Stimulated activated CD4-positive, alpha-beta T cell treated with anti-CD3 and anti-CD28 coated beads, TNF-alpha, amount 100 ng/mL, for 4 hours (primary cell): Measurements from ENCODE around the gene MMP19.
"Not testable (repeated sequence)": the region's sequence is repeated elsewhere in the genome, so short reads cannot be mapped to it uniquely, and the experiment has no call there.

Source experiments
- DNase-seq, 3 experiments: peaks; one replicate each; pipeline ENCODE4 v3.0.0-alpha.2; 2020; ENCODE audit warnings: low read depth in 3 of 3

MMP19 gene

DNA sequence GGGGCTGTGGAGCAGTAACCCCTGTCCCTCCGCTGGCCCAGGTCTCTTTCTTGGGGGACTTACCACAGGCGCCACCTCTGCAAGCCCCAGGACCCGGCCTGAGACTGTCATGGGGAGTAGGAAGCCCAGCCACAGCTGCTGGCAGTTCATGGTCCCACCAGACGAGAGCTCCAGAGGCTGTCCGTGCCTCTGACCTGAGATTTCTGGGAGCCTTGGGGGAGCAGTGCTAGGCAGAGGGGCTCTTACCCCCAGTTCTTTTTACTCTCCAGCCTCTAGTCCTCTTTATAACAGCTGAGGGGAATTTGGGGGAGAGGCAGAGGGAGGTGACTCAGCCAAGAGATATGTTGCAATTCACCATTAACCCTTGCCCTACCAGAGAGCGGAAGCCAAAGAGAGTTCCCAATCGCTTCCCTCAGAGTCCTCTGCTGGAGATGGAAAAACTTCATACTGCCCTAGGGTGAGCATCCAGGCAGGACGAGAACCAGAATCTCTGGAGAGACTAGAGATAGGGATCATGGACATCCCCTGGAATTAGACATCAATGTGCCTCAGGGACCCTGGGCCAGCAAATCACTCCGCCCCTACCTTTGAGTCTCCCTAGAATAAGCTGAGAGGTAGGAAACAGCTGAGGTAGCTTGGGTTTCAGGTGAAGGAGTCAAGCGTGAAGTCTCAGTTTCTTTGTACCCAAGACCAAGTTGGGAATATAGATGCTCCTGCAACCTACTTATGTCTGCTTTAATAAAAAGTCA lies at the start of gene MMP19:
TSS of gene MMP19 (minus strand) at position 256 of the 749 bp plus-strand sequence. CDS start at position 150, 106 bp downstream.
- DNase-seq = no peak

DNA sequence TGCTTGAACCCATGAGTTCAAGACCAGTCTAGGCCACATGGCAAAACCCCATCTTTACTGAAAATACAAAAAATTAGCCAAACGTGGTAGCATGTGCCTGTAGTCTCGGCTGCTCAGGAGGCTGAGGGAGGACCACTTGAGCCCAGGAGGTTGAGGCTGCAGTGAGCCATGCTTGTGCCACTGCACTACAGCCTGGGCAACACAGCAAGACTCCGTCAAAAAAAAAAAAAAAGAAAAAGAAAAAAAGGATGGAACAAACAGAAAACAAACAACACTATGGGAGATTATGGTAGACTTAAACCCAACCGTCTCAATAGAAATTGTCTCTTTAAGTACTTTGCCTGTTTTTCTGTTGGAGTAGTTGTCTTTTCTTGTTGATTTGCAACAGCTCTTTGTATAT lies 48.6 kb upstream of the MMP19 start:
- no peak for DNase-seq

DNA sequence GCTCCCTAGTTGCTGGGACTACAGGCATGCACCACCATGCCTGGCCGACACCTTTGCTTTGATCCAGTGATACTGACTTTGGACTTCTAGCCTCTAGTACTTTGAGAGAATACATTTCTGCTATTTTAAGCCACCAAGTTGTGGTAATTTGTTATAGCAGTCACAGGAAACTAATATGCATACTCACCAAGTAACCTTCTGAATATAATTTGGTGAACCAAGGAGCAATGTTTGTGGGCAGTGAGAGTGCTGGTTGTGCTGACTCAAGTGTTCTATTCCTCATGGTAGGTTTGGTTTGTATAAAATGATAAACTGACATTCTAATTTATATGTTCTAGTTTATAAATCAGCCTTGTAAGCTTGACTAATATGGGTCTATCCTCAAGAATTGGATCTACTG lies 42.4 kb upstream of the MMP19 start:
- DNase-seq = no peak

- DNase-seq = no peak
Measured at GRCh38 chr12:55877824-55878223, 35.1 kb upstream of the MMP19 start.

GRCh38 chr12:55875704-55876467 lies 33.1 kb upstream of the MMP19 start:
- DNase-seq = no peak

DNA sequence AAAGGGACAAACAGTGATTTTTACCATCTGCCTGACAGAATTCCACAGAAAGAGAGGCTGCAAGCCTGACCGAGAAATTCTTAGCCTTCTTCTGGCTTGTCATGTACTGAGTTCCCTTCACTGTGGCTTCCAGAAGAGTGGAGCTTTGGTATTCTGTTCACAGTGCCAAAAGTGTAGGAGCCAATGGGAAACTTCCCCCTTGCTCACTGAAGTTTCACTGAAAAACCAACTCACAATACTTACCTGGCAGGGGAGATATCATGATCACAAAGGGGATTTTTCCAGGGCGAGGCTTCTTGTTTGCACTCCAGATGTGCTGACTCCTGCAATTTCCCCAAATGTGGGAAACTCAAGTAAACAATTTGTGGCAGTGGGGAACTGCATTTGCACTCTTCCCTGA lies 31.7 kb upstream of the MMP19 start:
- no peak for DNase-seq

- not testable (repeated sequence) for DNase-seq
Measured at GRCh38 chr12:55866454-55867004, 23.8 kb upstream of the MMP19 start.

GRCh38 chr12:55865327-55865726 lies 22.6 kb upstream of the MMP19 start:
- DNase-seq = no peak

DNA sequence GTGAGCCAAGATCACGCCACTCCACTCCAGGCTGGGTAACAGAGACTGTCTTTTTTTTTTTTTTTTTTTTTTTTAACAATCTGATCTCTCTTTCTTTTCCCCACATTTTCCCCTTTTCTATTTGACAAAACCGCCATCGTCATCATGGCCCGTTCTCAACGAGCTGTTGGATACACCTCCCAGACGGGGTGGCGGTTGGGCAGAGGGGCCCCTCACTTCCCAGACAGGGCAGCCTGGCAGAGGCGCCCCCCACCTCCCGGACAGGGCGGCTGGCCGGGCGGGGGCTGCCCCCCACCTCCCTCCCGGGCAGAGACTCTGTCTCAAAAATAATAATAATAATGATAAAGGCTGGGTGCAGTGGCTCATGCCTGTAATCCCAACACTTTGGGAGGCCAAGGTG lies 20.2 kb upstream of the MMP19 start:
- not testable (repeated sequence) for DNase-seq

DNA sequence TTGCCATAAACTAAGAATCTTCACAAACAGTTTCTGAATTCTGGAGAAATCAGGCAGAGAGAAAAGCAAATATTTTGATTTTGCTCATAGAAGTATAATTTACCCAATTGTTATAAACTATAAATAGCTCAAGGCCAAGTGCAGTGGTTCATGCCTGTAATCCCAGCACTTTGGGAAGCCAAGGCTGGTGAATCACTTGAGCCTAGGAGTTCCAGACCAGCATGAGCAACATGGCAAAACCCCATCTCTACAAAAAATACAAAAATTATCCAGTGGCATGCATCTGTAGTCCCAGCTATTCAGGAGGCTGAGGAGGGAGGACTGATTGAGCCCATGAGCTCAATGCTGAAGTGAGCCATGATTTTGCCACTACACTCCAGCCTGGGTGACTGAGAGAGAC lies 19.6 kb upstream of the MMP19 start:
- no peak for DNase-seq

DNA sequence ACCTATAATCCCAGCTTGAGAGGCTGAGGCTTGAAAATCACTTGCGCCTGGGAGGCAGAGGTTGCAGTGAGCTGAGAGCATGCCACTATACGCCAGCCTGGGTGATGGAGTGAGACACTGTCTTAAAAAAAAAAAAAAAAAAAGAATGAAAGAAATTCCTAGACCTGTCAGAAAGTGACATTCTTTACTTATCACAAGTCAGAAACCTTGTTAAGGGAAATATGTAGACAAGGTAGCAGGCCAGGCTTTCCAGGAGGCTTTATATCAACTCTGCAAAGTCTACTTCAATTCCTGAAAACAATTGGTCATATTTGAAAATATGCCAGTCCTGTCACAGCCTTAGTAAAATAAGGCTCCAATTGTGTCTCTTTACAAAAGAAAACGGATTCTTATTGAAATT lies 19.1 kb upstream of the MMP19 start:
- no peak for DNase-seq

DNA sequence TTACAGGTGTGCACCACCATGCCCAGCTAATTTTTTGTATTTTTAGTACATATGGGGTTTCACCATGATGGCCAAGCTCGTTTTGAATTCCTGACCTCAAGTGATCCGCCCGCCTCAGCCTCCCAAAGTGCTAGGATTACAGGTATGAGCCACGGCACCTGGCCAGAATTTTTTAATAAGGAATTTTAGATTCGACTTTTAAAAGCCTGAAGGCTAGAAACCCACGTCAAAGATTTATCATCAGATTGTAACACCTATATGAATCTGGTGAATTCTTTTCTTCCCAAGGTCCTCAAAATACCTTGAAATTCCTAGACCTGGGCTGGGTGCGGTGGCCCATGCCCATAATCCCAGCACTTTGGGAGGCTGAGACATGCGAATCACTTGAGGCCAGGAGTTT lies 18.7 kb upstream of the MMP19 start:
- DNase-seq = no peak

DNA sequence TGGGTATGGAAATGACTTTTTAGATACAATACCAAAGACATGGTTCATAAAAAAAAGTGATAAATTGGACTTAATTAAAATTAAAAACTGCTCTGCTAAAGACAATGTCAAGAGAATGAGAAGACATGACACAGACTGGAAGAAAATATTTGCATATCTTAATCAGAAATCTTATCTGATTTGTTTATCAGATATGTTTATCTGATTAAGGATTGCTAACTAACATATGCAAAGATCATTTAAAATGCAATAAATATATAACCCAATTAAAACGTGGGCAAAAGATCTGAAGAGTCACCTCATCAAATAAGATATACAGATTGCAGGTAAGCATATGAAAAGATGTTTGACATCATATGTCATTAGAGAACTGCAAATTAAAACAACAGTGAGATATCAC lies 10.0 kb upstream of the MMP19 start:
- no peak for DNase-seq

GRCh38 chr12:55850893-55851292 lies 8.2 kb upstream of the MMP19 start:
- no peak for DNase-seq

DNA sequence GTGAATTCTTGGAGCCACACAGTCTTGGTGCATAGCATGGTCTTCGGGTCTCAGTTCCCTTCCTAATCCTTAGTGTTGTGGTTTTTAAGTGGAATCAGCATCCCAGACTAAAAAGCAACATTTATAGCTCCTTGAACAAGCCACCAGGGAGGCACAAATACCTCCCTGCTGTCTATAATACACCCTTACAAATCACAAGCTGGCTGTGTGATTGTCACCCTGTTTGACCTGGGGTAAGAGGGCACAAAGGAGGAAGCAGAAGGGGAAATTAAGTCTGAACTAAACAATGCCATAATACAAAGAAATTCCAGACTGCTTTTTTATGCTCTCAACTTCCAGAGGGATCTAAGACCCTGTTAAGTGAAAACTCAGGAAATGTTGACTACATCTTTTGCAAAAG lies 7.7 kb upstream of the MMP19 start:
- DNase-seq = no peak

DNA sequence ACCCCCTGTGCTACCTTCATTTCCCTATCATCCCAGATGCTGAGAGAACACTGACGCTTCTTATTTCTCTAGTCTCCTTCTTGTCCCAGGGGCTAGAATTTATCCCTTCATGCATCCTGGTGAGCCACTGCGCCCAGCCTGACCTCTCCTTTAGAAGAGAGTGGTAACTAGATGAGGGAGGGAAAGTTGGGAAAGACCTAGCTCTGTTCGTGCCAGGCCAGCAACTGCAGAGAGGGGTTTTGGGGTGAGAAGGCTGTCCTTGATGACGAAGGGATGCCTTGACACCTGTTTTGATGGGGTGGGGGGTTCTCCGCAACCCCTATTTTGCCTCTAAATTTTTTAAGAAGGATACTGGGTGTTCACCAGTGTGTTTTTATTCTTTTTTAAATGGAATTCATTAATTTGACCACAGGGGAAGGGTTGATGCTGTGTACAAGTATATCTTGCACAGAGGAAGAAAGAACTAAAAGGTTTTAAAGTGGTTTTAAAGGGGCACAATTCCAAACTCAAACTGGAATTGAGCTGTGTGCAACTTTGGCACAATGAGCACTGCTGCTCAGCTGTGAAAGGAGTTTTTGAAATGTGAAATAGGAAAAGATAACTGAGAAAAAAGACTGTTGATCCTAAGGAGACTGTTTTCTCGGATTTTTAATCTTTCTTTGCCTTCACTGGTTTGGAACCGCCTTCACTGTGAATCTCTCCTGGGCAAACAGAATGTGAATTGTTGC lies 7.0 kb upstream of the MMP19 start:
- DNase-seq = no peak

DNA sequence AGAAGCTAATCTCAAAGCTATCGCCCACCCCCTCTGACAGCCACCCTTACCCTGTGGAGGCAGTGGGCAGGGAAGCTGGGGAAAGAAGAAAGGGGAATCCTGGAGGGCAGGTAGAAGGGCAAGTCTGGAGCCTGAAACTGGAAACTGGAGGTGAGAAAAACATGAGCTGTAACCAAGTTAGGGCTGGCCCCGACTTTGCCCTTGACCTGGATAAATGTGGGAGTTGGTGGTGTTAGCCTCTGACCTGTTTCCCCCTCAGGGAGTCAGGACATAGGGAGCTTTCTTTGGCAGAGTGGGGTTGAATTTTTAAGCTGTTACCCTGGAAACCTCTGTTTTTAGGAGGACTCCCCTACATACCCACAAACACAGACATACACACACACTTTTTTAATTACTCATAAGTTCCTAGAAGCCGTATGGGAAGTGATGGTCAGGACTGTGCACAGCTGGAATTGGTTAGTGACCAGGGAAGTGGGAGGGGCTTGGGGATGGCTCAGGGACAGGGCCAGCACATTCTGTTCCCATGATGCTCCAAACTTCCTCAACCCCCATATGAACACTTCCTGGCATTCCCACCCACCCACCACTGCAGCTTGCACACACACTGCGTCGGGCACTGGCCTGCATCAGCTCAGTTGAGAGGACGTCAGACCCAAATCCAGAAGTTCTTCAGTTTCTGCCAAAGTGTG lies 5.0 kb upstream of the MMP19 start:
- no peak for DNase-seq

- no peak for DNase-seq
Measured at GRCh38 chr12:55847033-55847432, 4.3 kb upstream of the MMP19 start.

DNA sequence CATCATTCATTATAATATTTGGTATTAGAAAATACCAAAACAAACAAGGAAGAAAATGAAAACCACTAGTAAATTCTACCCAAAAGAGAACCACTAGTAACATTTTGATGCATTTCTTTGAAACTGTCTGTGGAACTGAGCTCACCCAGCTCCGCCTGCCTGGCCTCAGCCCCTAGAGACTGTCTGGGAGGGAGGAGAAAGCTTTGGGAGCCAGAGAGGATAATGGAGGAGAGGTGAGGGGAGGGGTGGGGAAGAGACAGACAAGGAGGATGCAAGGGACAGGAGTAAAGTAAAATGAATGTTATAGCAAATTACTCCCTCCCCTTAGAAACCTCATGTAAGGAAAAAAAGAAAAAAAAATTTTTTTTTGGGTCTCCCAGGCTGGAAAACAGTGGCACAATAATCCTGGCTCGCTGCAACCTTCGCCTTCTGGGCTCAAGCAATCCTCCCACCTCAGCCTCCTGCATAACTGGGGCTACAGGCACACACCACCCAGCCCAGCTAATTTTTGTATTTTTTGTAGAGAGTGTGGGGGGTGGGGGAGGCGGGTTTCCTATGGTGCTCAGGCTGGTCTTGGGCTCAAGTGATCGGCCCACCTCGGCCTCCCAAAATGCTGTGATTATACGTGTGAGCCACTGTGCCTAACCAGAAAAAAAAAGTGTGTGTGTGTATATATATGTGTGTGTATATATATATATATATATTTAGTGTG lies 3.2 kb upstream of the MMP19 start:
- no peak for DNase-seq

- DNase-seq = no peak
Measured at GRCh38 chr12:55845361-55845760, 2.6 kb upstream of the MMP19 start.

GRCh38 chr12:55844961-55845360 lies 2.2 kb upstream of the MMP19 start:
- DNase-seq = no peak
